Measurements from ENCODE around the gene ENTPD8.

GRCh38 chr9:137411645-137412380 lies 29.3 kb downstream of the ENTPD8 start:
- no peak for TF ChIP-seq ZNF274 (IDR thresholded peaks at IDR 0.05; ENCODE audit: low read depth, low read length)
- no peak for TF ChIP-seq YY1 (IDR thresholded peaks at IDR 0.05; ENCODE audit: insufficient read depth, insufficient read length)
